ENCODE data around the gene MSRB1.
A peak's percentile ranks its signal among the peaks of the same experiment; 100 is the strongest.
"Not testable (repeated sequence)": the region's sequence is repeated elsewhere in the genome, so short reads cannot be mapped to it uniquely, and the experiment has no call there.

Gene MSRB1

DNA sequence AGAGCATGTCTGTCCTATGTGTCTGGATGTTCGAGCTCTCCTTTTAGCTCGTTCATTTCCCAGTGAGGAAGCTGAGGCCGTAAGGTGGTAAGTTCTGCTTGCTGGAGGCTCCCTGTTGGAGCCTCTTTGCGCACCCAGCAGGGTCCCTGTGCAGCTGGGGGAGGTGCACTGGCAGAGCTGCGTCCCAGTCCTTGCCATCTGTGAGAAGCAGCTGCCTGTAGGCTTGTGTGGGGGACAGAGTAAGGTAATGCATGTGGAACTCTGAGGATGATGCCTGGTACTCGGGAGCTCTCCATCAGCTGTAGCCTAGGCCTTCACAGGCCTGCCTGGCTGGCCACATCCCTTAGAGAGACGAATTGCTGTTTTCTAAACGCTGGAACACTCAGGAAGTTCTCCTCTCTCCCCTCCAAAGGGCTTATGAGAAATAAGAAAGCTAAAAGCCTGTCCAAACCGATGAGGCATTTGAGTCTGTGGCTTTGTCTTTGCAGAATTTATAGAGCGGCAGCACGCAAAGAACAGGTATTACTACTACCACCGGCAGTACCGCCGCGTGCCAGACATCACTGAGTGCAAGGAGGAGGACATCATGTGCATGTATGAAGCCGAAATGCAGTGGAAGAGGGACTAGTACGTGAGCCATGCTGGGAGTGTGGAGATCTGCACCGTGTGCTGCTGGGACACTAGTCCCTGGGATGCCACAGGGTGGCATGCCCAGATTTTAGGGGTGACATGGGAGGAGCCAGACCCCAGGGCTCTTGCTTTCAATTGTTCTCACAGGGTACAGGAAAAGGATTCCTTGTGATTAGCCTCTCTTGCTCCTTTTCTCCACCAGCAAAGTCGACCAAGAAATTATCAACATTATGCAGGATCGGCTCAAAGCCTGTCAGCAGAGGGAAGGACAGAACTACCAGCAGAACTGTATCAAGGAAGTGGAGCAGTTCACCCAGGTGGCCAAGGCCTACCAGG, 17.9 kb upstream of the MSRB1 start:
- peak; percentile 52 for DNase-seq

DNA sequence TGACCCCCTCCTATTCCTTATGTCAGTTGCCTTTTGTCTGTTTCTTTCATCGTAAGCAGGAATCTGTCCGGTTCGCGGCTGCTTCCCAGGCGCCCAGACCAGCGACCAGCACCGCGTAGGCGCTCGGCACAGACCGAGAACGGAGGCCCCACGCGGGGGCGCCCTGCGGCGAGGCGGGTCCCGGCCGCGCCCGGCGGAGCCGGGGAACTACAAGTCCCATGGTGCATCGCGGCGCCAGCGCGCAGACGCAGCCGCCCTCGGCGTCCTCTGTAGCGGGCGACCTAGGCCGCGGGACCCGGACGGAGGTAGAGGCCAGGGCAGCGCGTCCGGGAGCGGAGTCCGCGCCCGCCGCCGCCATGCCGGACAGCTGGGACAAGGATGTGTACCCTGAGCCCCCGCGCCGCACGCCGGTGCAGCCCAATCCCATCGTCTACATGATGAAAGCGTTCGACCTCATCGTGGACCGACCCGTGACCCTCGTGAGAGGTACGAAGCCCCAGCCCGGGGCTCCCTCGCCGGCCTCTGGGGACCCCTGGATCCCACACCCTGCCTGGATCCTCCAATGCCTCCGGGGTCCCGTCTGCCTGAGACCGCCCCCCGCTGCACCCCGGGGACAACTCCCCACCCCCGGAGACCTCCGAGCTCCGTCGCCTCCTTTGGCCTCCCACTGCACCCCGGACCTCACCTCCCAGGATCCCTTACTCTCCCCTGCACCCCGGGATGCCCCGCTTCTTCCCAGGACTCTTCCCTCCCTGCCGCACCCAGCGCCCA, 16.5 kb upstream of the MSRB1 start, which contains the start of gene NDUFB10:
Gene NDUFB10, plus strand, starts transcription at position 270 of the 771 bp plus-strand sequence. Its CDS starts 87 bp downstream, at position 357.
- peak; percentile 85 for DNase-seq

DNA sequence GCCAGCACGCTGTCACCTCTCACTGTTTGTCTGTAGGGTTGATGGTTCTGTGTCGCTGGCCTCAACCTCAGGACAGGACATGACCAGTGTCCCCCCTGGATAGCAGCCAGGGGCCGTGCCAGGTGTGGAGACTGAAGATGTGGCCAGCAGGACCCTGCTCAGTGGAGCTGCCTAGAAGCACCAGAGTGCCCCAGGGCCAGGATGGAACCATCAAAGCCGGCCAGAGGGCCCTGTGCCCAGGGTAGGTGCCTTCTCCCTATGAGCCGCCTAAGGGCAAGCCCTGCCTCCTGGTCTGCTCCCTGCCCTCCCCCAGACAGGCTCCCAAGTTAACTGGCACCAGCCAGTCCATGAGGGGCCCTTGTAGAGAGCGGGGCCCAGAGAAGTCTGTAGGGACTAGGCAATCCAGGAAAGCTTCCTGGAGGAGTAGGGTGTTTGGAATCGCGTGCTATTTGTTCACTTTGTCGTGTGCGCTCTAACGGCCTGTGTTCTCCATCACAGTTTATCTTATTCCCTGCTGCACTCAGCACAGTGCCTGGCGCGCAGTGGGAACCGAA, 15.8 kb upstream of the MSRB1 start:
- no peak for DNase-seq

DNA sequence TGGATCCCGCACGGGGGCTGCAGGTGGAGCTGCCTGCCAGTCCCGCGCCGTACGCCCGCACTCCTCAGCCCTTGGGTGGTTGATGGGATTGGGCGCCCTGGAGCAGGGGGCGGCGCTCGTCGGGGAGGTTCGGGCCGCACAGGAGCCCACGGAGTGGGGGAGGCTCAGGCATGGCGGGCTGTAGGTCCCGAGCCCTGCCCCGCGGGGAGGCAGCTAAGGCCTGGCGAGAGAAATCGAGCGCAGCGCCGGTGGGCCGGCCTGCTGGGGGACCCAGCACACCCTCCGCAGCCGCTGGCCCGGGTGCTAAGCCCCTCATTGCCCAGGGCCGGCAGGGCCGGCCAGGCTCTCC, 15.1 kb upstream of the MSRB1 start:
- DNase-seq: not testable (repeated sequence)

DNA sequence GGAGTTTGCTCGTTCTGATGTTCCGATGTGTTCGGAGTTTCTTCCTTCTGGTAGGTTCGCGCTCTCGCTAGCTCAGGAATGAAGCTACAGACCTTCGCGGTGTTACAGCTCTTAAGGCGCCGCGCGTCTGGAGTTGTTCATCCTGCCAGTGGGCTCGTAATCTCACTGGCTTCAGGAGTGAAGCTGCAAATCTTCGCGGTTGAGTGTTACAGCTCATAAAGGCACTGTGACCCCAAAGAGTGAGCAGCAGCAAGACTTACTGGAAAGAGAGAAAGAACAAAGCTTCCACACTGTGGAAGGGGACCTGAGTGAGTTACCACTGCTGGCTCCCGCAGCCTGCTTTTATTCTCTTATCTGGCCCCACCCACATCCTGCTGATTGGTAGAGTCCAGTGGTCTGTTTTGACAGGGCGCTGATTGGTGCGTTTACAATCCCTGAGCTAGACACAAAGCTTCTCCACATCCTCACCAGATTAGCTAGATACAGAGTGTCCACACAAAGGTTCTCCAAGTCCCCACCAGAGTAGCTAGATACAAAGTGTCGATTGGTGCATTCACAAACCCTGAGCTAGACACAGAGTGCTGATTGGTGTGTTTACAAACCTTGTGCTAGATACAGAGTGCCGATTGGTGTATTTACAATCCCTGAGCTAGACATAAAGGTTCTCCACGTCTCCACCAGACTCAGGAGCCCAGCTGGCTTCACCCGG, 14.6 kb upstream of the MSRB1 start:
- DNase-seq: not testable (repeated sequence)

DNA sequence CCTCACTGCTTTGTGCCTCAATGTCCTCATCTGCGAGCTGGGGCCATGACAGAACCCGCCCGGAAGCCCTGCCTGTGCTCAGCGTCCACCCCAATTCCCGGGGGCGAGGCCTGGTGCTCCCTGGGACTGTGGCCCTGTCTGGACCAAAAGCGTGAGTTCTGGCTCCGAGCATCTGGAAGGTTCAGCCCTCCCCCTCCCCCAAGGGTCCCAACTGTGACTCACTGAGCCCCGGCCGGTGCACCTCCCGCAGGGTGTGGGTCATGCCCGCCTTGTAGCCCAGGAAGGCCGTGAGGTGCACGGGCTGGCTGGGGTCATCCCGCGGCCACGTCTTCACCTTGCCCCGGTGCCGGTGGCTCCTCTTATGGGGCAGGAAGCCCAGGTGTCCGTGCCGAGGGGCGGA, 10.7 kb upstream of the MSRB1 start:
- DNase-seq: no peak

DNA sequence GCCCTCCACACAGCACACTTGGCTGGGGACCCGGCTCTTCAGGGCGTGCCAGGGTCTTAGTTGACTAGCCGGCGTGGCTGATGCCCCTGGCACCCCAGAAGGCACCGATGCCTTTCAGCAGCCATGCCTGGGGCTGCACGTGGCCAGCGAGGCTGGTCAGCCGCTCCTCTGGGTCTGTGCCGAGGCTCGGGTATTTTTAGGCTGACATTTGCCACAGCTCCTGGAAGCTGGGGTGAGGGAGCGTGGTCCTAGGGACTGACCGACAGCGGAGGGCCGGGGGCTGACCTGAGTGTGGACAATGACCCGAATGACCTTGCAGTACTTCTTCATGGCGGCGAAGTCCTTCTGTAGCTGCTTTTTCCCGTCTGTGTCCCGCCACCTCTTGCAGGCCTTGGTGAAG, 7.6 kb upstream of the MSRB1 start:
- DNase-seq: no peak

DNA sequence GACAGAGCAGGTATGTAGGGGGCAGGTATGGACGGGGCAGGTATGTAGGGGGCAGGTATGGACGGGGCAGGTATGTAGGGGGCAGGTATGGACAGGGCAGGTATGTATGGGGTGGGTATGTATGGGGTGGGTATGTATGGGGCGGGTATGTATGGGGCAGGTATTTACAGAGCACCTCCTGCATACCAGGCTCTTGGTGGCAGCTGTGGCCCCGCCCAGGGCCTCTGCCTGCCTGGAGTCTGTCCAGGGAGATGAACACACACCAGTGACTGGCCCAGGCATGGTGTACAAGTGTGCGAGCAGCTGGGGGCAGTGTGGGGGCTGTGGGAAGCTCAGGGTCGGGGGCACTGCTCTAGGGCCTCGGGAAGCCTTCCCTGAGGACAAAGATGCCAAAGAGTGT, 7.0 kb upstream of the MSRB1 start:
- no peak for DNase-seq

DNA sequence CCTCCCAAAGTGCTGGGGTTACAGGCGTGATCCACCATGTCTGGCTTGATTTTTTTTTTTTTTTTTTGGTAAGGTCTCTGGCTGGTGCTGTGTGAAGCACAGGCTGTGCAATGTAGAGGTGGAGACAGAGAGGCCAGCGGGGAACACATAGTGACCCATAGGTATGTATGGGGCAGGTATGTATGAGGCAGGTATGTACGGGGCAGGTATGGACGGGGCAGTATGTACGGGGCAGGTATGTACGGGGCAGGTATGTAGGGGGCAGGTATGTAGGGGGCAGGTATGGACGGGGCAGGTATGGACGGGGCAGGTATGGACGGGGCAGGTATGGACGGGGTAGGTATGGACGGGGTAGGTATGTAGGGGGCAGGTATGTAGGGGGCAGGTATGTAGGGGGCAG, 6.5 kb upstream of the MSRB1 start:
- DNase-seq: no peak

DNA sequence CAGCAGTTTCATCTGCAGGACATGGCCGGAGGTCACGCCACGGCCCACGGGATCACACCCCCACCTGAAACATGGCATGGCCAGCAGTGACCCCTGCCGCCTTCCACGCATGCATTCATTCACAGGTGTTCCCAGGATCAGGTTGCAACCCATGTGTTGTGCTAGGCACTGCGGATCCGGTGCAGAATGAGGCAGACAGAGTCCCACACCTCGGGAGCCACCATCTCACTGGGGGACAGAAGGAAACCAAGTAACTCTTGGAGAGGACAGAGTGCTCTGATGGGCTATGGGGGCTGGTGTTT, 4.3 kb upstream of the MSRB1 start:
- DNase-seq: no peak

DNA sequence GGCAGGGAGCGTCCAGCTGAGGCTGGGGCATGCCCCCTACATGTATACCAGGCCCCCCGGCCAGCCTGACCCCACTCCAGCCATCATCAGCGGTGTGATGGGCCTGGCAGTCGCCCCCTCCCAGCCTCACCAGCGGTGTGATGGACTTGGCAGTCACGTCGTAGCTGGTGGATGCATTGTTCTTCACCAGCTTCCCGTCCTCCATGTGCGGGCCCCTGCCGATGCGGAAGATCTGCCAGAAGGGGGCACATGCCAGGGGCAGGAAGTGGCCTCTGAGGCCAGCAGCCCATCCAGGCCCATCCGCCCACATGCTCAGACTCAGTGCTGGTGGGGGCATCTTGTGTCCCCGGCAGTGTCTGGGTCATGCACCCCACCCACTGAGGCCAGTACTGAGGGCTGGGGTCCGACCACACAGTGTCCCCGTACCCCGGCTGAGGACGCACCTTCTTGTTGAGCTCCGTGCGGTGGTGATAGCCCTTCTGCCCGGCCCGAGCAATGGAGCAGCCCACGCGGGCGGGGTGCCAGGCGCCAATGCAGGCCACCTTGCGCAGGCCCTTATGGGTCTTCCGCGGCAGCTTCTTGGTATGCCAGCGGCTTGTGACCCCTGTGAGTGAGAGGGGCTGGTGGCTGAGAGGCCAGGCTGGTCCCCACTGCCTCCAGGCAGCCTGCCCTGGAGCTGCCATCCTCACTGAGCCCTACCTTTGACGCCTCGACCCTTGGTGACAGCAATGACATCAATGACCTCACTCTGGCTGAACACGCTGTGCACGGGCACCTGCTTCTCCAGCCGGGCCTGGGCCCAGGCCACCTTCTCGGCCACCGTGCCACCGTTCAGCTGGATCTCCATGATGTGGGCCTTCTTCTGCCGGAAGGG, 3.7 kb upstream of the MSRB1 start:
- DNase-seq: no peak

DNA sequence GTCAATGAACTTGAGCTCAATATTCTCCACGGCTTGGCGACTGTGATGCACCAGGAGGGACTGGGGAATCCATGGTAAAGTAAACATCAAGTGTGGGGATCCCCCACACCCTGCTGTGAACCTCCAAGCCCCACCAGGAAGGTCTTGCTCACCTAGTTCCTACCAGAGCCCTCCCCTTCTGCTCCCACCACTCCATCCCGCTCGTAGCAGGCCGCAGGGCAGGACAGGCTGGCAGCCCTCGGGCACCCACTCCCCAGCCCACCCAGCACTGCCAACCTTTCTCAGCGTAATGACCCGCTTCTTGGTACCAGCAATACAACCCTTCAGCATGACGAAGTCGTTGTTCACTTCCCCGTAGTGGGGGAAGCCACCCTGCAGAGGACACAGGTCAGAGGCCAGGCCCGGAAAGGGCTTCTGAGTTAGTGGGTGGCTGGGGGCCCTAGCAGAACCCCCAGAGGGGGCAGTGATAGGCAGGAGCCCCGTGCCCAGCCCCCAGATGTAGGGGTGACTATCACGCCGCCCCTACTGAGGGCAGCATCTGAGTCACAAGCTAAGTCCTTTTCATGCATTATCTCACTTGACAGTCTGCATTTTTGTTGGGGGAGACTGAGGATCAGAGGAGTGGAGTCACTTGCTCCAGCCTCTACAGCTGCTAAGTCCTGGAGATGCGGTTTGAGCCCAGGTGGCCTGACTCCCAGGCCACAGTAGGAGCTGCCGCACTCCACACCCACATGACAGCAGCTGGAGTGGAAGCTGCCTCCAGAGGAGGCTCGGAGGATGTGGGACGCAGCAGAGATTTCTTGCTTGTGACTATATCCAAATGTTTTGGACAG, 2.8 kb upstream of the MSRB1 start:
- DNase-seq: no peak

DNA sequence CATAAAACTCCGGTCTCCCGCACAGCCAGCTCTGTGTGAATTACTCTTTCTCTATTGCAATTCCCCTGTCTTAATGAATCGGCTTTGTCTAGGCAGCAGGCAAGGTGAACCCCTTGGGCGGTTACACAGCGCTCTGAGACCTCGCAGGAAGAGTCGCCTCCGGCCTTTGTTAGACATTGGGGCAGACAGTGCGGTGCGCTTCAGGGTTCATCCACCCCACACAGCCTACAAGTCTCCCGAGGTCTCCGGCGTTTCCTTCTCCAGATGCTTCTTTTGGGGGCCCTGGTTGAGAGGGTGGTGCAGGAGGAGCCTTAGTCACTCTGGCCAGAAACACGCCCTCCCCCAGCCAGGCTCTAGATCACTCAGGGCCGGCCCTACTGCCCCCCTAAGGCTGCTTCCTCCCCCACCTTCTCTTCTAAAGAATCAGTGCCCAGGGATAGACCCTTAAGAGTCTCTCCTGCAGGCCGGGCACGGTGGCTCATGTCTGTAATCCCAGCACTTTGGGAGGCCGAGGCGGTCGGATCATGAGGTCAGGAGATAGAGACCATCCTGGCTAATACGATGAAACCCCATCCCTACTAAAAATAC, 1.7 kb upstream of the MSRB1 start:
- no peak for DNase-seq

DNA sequence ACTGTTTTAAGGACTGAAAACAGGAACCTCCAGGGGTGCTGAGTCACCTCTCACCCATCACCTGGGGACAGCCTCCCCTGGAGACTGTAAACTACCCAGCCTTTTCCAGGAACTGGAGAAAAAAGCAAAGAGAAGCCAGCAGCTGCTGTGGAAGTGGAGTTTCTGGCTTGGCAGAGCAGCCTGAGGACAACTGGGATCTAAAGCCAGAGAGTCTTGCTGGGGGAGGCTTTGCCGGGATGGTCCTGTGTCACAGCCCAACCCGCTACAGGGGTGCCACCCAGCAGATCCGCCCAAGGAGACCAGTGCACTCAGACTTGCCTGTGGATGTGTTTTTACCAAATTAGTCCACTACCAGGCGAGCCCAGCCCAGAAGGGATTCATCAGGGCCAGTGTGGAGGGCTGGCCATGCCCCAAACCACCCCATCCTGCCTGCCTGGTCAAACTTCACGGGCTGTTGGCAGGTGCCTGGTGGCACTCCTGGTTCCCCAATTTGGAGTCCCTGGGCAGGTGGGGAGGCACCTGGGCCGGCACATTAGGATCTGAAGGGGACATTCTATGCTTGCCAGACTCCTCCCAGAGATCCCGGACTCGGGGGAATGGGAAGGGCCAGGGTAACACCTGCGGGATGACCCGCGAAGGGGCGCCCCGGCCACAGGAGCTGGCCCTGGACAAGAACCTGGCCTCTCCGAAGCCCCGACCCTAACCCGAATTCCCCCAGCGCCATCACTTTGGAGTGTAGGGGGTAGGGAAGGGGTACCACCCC, 771 bp downstream of the MSRB1 start:
- no peak for DNase-seq

DNA sequence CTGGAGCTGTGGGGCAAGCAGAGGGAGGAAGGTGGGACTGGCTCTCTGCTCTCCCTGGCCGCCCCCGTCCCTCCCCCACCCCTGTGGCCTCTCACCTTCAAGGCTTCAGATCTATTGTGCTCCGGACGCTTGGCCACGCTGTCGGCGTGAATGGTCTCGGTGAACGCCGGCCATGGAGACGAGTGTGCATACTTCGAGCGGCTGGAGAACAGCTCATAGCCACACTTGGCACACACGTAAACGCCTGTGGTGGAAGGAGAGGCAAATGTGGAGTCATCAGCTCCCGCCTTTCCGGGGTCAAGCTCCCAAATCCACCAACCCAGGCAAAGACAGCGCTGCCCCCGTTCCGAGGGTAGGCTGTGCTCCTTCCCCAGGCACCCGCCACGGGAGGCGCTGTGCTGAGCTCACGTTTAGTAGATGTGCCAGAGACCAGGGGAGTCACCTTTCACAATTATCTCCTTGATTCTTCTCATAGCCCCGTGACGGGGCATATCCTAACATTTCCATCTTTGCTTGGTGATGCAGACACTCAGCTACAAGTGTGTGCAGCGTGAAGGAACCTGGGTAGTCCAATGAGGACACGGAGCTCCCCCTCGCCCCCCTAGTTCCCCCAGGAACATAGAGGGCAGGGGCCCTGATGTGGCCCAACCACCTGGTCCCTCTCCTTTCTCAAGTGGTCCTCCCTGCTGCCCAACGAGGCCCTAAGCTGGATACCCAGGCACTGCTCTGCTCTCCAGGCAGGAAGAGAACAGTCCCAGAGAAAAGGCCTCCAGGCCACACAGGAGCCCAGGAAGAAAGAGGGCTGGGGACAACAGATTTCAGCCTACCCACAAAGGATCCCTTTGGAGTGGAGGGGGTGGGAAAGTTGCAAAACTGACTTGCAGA, 1.6 kb downstream of the MSRB1 start:
- peak; percentile 41 for DNase-seq

DNA sequence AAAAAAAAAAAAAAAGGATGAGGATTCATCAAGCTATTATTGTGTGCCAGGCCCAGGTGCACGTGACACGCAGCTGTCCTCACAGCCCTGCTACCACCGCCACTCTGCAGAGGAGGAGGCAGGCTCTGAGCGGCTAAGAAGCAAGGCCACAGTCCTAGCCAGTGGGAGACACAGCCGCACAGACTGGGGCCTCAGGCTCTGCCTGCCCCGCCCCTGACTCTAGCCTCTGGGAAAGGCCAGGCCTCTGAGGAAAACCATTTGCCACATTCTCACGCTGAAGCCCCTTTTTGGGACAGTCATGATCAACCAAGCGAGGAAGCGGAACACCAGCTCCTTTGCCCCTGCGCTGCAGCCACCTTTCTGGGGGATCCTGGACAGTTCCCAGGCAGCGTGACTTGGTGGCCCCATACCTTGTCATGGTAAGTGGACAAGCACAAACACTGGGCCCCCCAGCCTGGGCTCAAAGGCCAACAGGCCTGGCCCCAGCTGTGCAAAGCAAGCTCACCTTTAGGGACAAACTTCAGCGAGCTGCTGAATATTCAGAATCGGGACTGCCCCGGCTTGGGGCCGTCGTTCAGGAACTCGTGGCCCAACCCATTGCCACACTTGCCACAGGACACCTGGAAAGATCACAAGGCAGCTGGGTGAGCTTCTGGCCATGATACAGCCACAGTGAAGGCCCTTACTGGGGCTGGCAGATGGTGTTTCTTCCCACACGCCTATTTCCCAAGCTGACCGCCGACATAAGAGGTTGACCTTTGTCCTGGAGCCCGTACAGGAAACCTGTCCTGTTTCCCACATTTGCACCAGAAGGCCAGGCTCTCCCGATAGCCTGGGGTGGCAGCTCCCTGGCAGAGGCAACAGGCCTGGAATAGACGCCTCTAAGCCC, 2.5 kb downstream of the MSRB1 start:
- no peak for DNase-seq

DNA sequence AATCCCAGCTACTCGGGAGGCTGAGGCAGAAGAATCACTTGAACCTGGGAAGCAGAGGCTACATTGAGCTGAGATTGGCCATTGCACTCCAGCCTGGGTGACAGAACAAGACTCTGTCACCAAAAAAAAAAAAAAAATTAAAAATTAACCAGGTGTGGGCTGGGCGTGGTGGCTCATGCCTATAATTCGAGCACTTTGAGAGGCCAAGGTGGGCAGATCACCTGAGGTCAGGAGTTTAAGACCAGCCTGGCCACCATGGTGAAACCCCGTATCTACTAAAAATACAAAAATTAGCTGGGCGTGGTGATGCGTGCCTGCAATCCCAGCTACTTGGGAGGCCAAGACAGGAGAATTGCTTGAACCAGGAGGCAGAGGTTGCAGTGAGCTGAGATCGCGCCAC, 3.2 kb downstream of the MSRB1 start:
- DNase-seq: not testable (repeated sequence)

DNA sequence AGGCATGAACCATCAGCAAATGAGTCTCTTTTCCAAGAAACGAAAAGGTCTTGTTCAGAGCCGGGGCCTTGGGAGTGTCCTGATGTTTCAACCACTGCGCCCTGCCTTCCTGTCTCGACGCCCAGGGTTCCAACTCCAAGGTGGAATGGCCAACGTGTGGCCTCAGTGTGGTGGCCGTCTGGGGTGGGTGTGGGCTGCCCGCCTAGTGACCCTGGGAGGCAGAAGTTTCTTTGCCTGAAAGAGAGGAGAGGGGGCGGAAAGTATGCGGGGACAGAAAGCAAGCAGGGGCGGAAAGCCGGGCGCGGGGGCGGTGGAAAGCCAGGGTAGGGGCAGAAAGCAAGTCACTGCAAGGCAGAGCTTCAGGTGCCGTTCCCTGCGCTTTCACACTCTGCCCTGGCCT, 4.1 kb downstream of the MSRB1 start:
- no peak for DNase-seq

Data from fibroblast of upper back skin (primary cell).